Gastrocnemius medialis (tissue), 4 donors: ENCODE results near the gene SLC6A1. TPM values are rescaled to one million over a fixed set of nuclear protein-coding genes. Genes with fewer than 3 reads are reported as not detected.

Experiments
- ATAC-seq, 2 donors: fragments of 150-250 bp; one replicate each; pipeline ENCODE4 v1.9.1; 2016
- DNase-seq, 2 donors: peaks; one replicate each; pipeline ENCODE4 v3.0.0-alpha.2; 2019
- H3K27ac ChIP-seq, 4 donors: fragments of 200-600 bp; sonication (generic); 1 replicate in 1 of 4; 2 replicates in 3 of 4; pipeline ENCODE4 v1.5.1; 2016 to 2018; ENCODE audit warnings: mild to moderate bottlenecking in 2 of 4, moderate library complexity in 1 of 4
- H3K27me3 ChIP-seq, 3 donors: fragments of 200-600 bp; sonication (generic) in 2 of 3; 1 replicate in 1 of 3; 2 replicates in 2 of 3; pipeline versions ENCODE4 v1.5.1 to v1.6.0; 2016 to 2019; ENCODE audit warnings: mild to moderate bottlenecking in 1 of 3, moderate library complexity in 1 of 3
- H3K36me3 ChIP-seq, 2 donors: fragments of 200-600 bp; sonication (generic) in 1 of 2; one replicate each; pipeline ENCODE4 v1.5.1; 2017 to 2018
- H3K4me1 ChIP-seq, 2 donors: fragments of 200-600 bp; sonication (generic) in 1 of 2; one replicate each; pipeline ENCODE4 v1.5.1; 2016 to 2017; ENCODE audit warnings: mild to moderate bottlenecking in 2 of 2
- H3K4me3 ChIP-seq, 4 donors: fragments of 200-600 bp; sonication (generic) in 3 of 4; 1 replicate in 1 of 4; 2 replicates in 3 of 4; pipeline ENCODE4 v1.5.1; 2016 to 2019; ENCODE audit warnings: mild to moderate bottlenecking in 2 of 4
- H3K9me3 ChIP-seq, 3 donors: fragments of 200-600 bp; sonication (generic) in 2 of 3; 1 replicate in 1 of 3; 2 replicates in 2 of 3; pipeline ENCODE4 v1.5.1; 2016 to 2019
- CTCF ChIP-seq, 5 experiments: fragments of 450-650 bp in 3 of 5; fragments of 200-600 bp in 2 of 5; sonication (generic) in 2 of 5; IDR thresholded peaks in 4 of 5; conservative IDR thresholded peaks in 1 of 5; 1 replicate in 4 of 5; 2 replicates in 1 of 5; pipeline ENCODE4 v1.5.1; 2016 to 2019; ENCODE audit warnings: antibody characterized with exemption in 5 of 5, mild to moderate bottlenecking in 3 of 5, moderate library complexity in 3 of 5
- POLR2A ChIP-seq, 2 donors: fragments of 450-650 bp; IDR thresholded peaks; one replicate each; pipeline ENCODE4 v1.6.1; 2017; ENCODE audit warnings: antibody characterized with exemption in 2 of 2, mild to moderate bottlenecking in 2 of 2, moderate library complexity in 2 of 2
- in situ Hi-C, 4 donors: fragments of 200-750 bp; cut with MboI; loops; one replicate each; pipeline versions ENCODE4 v1.15.0 to v1.8.0; 2017; ENCODE audit warnings: low sequenced_read_pairs in 4 of 4
- intact Hi-C: fragments of 100-400 bp; cut with DNase I; formaldehyde crosslinking; loops from one replicate; pipeline ENCODE4 v1.15.1; 2023; ENCODE audit warnings: low total_unique reads
- total RNA-seq, 4 donors: library from RNA; depleted of rRNA; stranded (reverse); fragments of >200 nt; gene quantifications; one replicate each; pipeline versions ENCODE4 v1.1.0 to v1.2.3, GENCODE V29; 2016

SLC6A1 gene
- total RNA-seq, 4 donors from 2014 or later: 0.23 to 0.36 (median 0.31) TPM

- no peak for TF ChIP-seq CTCF (IDR thresholded peaks at IDR 0.05 in 4 of 5, conservative IDR thresholded peaks at IDR 0.05 in 1 of 5)
- TF ChIP-seq POLR2A (IDR thresholded peaks at IDR 0.05): no peak
- no peak overlapping the region for H3K27ac ChIP-seq
- no peak for DNase-seq
- no peaks in the 10 kb centered on the region for H3K36me3 ChIP-seq
- in situ Hi-C loops: no loop called here
- no peaks in the 10 kb centered on the region for H3K4me1 ChIP-seq
- no peak overlapping the region for H3K4me3 ChIP-seq
- H3K9me3 ChIP-seq: no peaks in the 10 kb centered on the region
- peaks cover 0 to 7% (median 3%) of the 10 kb centered on the region in 3 donors for H3K27me3 ChIP-seq
- no peak for ATAC-seq
- intact Hi-C loops: no loop called here
These were observed 37.4 kb downstream of the SLC6A1 start for GRCh38 chr3:11029948-11030347.

- in situ Hi-C loops: no loop called here
- H3K4me1 ChIP-seq: no peaks in the 10 kb centered on the region
- intact Hi-C loops: no loop called here
- no peaks in the 10 kb centered on the region for H3K36me3 ChIP-seq
- H3K9me3 ChIP-seq: no peaks in the 10 kb centered on the region
- no peak for TF ChIP-seq POLR2A (IDR thresholded peaks at IDR 0.05)
- no peak for TF ChIP-seq CTCF (IDR thresholded peaks at IDR 0.05 in 4 of 5, conservative IDR thresholded peaks at IDR 0.05 in 1 of 5)
- H3K27me3 ChIP-seq: peaks cover 3 to 10% (median 4%) of the 10 kb centered on the region in 3 donors
- H3K27ac ChIP-seq: no peak overlapping the region
- DNase-seq: no peak
- no peak overlapping the region for H3K4me3 ChIP-seq
- no peak for ATAC-seq
These were observed 41.3 kb downstream of the SLC6A1 start for GRCh38 chr3:11033871-11034270.

GRCh38 chr3:11034309-11034985 lies 41.9 kb downstream of the SLC6A1 start:
- Histone ChIP-seq H3K27me3 (peaks cover 3 to 16% (median 9%) of the 10 kb centered on the region in 3 donors), H3K27ac (no peak overlapping the region), H3K4me3 (no peak overlapping the region), H3K9me3 (no peaks in the 10 kb centered on the region), H3K4me1 (no peaks in the 10 kb centered on the region), H3K36me3 (no peaks in the 10 kb centered on the region)
- DNase-seq: no peak
- TF ChIP-seq CTCF (IDR thresholded peaks at IDR 0.05 in 4 of 5, conservative IDR thresholded peaks at IDR 0.05 in 1 of 5) (no peak), POLR2A (IDR thresholded peaks at IDR 0.05) (no peak)
- in situ Hi-C loops: no loop called here
- intact Hi-C loops: no loop called here
- ATAC-seq: no peak

- Histone ChIP-seq H3K9me3 (no peaks in the 10 kb centered on the region), H3K4me3 (no peak overlapping the region), H3K27me3 (peaks cover 7 to 16% (median 14%) of the 10 kb centered on the region in 3 donors), H3K4me1 (no peaks in the 10 kb centered on the region), H3K27ac (no peak overlapping the region), H3K36me3 (no peaks in the 10 kb centered on the region)
- no peak for TF ChIP-seq CTCF (IDR thresholded peaks at IDR 0.05 in 4 of 5, conservative IDR thresholded peaks at IDR 0.05 in 1 of 5)
- no peak for TF ChIP-seq POLR2A (IDR thresholded peaks at IDR 0.05)
- DNase-seq (no peak), ATAC-seq (no peak)
- in situ Hi-C loops (no loop called here), intact Hi-C loops (no loop called here)
These were observed 43.4 kb downstream of the SLC6A1 start for GRCh38 chr3:11035757-11036505.
